ENCODE results near the gene PLXNA2. TPM values are rescaled to one million over a fixed set of nuclear protein-coding genes. Genes with fewer than 3 reads are reported as not detected.

PLXNA2 gene
- polyA plus RNA-seq, 3 donors, result 11.6 to 12.7 (median 12.3) TPM

DNA sequence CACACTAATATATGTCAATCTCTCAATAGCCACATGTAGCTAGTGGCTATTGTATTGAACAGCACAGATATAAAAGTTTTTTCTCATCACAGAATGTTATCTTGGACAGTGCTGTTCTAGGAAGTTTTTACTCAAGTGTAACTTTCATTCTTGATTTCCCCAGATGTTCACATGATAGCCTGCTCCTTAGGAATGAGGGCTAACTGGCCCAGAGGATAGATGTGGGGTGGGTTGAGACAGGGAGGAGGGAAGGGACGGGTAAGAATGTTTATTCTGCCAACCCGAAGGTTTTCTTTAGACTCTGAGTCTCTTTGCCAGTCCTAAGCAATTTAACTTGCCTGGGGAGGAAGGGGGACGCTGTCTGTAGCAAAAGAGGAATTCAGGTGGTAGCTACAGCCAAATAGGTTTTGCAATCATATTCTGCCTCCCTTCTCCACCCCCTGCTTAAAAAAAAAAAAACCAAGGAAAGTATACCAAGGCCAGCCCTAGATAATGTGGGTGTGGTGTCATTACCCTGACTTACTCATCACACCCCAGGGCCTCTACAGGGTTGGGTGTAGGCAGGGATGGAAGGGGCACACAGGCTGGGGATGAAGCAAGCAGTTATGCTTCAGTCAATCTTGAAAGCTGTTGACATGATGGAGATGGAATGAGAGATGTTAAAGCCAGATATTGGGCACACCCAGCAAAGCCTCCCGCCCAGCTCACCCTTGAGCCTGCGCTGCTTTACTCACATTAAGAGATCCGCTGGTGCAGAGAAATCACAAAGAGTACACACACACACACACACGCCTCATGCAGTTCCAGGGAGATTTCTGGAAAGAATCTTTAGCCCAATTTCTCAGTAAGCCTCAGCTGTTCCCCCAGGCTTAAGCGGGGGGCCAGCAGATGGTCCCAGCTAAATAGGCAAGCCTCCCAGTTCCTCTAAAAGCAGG, 59.9 kb downstream of the PLXNA2 start:
- DNase-seq (ENCODE audit: low read depth in 3 of 3, low spot score in 2 of 3), result no peak

DNA sequence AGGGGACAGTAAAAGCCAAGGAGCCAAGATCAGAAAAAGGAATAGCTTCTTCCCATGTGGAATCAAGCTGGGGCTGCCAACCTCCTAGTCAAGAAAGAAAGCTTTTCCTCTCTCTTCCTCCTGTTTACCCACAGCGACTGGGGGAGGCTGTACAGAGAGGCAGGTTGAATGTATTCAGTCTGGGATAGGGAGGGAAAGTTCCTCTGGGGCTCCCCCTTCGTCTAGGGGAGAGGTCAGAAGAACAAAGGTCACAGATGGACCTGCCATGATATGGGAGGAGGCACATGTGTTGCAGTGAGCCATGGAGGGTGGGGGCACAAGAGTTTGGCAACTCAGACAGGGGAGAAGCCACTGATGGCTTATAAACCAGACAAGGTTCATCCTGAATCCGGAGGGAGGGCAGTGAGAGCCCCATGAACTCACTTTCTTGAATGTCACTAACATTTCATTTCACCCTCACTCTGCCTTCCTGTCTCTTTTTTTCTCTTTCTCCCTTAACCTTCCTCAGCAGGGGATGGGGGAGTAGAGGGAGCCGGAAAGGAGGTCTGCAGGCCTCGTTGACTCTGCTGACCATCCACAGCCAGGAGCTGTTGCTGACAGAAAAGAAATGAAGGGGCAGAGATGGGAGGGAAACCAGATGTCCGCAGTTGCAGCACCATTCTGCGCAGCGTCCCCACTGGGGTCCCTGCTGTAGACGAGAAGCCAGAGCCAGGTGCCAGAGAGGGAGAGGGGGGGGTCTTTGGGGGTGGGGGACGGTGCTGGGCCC, 61.1 kb downstream of the PLXNA2 start:
- no peak for DNase-seq (ENCODE audit: low read depth in 3 of 3, low spot score in 2 of 3)

DNA sequence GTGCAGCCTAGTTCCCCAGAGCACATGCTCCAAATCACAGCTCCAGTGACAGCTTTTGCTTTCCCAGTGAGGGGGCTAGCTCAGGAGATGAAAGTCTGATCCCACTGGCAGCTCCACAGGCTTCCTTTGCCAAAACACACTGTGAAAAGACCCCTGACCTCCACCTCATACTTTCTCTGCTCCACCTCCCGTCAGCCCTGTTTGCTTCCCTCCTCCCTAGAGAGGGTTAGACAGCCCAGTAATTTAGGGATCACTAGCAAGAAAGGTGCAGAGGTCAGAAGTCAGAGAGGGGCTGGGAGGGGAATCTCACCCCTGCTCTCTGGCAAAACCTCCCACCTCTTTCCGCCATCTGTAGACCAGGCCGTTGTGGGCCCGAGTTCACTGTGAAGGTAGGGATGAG, 62.8 kb downstream of the PLXNA2 start:
- no peak for DNase-seq (ENCODE audit: low read depth in 3 of 3, low spot score in 2 of 3)

DNA sequence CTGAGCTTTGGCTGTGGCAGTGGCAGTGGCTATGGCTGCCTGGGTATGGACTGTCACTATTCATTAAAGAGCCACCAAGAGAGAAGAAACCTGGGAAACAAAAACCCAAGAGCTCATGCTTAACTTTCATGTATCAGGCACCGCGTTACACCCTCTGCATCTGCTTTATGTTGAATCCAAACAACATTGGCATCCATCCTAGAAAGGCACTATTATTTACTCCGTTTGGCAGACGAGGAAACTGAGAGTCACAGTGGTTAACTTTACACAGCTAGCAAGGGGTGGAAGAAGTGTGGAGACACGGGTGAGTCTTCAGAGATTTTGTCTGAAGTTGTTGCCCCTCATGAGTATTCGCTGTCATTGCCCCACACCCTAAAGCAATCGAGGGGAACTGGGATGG, 63.8 kb downstream of the PLXNA2 start:
- no peak for DNase-seq (ENCODE audit: low read depth in 3 of 3, low spot score in 2 of 3)

DNA sequence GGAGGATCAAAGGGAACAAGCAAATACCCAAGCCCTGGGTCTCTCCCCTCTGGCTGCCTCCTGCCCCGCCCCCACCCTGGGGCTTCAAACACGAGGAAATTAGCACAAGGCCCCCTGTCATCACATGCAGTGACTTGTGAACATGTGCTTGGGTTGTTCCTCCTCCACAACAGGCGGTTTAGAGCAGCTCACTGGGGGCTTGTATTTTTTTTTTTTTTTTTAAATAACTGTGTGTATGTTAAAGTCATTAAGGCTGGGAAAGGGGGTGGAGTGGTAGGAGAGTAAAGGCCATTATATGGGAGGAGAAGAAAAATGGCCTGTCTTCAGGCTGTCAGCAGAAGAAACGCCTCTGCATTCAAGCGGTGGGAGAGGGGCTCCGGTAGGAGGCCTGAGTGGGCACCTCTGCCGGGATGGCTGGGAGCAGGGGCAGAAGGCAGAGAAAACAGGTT, 64.2 kb downstream of the PLXNA2 start:
- DNase-seq (ENCODE audit: low read depth in 3 of 3, low spot score in 2 of 3), result no peak

DNA sequence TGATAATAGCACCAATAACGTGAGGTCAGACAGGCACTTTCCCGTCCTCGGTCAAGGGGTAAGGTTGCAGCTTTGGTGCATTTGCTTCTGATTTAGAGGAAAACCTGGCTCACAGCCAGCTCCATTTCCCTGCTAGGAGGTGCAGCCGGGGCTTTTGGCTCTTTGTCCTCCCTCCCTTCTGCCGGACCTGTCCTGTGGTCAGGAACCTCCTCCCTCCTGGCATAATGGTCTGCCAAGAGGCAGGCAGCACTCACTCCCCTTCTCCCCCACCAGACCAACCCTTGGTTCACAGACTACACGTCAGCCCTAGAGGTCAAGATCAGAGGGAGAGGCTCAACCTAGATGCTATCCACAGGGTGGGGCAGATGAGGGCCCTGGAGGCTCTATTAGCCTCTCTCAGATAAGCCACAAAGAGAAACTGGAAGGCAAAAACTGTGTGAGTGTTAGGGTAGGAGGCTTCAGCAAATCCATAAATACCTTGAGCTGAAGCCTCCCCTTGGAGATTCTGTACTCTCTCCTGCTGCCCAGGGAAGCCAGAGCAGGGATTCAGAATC, 64.8 kb downstream of the PLXNA2 start:
- no peak for DNase-seq (ENCODE audit: low read depth in 3 of 3, low spot score in 2 of 3)

DNA sequence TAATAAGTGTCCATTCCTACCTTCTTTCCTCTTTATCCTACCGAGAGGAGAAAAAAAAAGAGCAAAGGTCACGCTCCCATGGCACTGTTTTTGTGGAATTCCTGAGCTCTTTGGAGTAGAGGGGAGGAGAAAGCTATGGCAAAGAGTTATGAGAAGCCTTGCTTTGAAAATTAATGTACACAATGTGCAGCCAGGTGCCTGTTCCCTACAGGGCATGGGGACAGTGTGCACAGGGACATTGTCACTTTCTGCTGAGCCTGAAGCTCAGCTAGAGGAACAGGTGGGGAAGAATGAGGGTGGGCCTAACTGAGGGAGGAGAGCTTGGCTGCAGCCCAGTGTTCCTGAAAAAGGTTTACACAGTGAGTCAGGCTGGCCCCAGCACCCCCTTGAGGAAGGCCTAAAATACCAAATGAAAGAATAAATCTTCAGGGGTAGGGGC, 66.1 kb downstream of the PLXNA2 start:
- no peak for DNase-seq (ENCODE audit: low read depth in 3 of 3, low spot score in 2 of 3)

DNA sequence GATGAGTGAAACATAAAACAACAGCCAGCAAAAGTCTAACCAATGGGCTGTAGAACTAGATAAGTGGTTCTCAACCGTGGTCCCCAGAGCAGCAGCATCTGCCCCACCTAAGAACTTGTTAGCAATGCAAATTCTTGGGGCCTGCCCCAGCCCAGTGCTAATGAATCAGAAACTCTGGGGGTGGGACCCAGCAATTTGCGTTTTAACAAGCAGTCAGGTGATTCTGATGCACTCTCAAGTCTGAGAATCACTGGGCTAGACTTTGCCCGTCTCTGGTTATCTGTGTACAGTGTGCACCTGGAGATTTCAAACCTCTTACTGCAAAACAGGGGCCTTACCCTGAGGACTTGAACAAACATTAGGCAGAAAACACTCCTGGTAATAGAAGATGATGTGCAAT, 66.5 kb downstream of the PLXNA2 start:
- no peak for DNase-seq (ENCODE audit: low read depth in 3 of 3, low spot score in 2 of 3)

DNA sequence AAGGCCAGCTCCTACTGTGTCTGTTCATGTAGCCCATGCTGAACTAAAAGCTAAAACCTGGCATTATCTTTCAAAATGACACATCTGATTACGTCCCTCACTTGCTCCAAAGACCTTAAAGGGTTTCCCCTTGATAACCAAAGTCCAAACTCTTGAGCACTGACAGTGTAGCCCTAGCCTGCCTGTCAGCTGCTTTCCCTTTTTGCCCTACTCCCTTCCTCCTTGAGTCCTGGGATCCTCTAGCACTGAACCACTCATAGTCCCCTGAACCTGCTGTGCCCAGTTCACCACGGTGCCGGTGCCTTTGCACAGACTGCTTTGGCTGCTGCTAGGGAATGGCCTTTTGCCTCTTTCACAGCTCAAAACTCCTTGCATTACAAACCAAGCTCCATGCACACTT, 67.5 kb downstream of the PLXNA2 start:
- DNase-seq (ENCODE audit: low read depth in 3 of 3, low spot score in 2 of 3), result no peak

DNA sequence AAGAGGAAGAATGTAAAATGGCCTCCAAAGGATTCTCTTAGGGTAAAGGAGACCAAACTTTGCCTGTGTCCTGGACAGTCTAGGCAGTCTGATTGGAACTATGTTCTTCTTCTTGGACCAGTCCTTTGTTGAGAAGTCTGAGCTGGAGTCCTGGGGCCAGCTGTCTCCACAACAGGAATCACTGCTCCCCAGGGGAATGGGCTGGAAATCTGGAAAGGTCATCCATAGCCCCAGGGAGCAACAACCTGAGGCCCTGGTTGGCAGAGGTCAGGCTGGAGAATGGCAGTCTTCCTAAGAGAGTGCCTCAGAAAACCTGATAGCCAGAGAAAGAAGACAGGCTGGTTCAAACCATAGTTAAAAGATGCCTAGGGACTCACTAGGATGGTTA, 68.7 kb downstream of the PLXNA2 start:
- no peak for DNase-seq (ENCODE audit: low read depth in 3 of 3, low spot score in 2 of 3)

DNA sequence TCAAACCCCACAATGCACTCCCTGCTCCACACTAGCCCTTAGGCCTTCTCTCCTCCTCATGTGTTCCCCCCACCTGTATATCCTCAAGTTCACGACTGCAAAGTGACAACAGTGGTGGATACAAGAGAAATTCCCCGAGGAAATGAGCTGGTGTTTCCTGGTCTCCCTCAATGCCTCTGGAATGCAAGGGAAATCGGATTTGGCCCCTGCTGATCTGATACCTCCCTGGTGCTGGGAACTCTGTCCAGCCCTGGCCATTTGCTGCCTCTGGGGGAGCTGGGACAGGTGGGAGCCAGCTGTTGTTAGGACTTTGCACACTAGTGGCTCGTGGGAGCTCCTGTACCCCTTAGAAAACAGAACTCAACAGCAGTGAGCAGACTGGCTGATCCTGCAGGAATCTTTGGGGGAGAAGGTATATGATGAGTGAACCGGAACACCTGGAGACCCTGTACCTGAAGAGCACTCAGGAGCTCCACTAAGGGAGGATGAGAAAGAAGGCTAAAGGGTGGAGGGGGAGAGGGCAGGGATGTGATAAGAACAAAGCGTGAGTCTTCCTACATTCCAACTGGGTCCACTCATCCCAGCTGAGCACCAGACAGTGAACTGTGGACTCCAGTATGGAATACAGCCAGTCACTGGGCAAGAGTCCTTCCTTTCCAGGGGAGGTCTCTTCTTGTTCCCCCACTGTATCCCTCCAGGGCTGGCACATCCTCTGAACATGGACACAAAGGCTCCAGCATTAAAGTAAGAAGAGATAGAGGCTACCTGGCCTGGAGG, 69.3 kb downstream of the PLXNA2 start:
- no peak for DNase-seq (ENCODE audit: low read depth in 3 of 3, low spot score in 2 of 3)

DNA sequence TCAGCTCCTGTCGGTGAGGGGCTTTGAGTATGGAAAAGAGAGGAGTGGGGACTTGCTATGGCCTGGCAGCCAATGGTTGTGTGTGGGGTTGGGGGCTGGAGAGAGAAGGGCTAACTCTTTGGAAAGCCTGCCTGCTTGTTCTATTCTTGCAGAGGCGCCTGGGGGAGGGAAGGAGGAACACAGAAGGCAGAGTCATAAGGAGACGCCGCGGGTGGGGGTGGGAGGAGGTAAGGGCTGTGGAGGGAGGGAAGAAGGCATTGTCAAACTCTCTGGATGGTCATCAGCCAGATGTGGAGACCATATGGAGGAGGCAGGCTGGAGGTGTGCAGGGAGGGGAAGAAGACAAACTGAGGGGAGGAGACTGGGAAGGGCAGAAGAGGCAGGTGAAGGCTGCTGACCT, 70.0 kb downstream of the PLXNA2 start:
- no peak for DNase-seq (ENCODE audit: low read depth in 3 of 3, low spot score in 2 of 3)

DNA sequence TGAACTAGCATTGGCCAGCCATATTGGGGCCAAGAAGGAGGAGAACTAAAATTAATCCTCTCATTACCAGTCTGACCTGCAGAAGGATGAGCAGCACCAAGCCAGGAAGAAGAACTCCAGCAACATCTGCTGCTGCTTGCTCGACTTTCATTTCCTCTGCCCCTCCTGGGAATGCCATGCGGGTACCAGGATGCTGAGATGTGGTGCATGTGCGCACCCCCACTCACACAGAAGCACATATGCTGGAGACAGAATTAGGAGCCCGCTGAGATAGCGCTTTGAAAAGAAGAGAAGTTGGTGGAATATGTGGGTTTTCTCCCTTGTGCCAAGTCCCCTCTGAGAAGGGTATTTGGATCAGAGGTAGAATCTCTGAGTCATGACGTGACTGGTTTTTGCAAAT, 70.4 kb downstream of the PLXNA2 start:
- DNase-seq (ENCODE audit: low read depth in 3 of 3, low spot score in 2 of 3), result no peak

DNA sequence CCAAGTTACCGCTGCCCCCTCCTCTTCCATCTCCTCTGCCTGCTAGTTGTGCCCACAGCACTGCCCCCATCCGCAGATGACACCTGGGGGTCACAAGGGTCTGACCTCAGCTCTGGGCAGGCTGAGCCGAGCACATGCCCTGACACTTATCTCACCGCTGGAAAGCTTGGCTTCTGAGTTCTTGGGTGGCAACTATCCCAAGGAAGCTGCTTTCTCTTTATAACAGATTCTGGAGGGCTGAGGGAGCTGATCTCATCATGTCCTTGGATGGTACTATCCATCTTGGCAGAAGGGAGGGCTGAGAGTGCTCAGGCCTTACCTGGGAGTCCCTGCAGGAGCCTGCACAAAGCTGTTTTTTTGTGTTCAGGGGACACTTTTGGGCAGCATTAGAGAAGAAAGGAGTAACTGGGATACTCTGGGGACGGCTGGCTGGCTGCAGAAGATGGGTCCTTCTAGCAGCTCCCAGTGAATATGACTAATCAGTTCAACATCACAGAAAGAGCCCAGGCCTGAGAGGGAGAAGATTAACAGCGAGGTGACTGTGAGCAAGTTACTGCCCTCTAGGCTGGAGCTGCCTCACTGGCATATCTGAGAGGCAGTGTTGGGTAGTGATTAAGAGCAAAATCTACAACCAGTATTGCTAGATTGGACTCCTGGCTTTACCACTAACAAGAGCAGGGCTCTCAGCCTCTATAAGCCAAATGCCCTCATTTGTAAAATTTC, 71.6 kb downstream of the PLXNA2 start:
- no peak for DNase-seq (ENCODE audit: low read depth in 3 of 3, low spot score in 2 of 3)

DNA sequence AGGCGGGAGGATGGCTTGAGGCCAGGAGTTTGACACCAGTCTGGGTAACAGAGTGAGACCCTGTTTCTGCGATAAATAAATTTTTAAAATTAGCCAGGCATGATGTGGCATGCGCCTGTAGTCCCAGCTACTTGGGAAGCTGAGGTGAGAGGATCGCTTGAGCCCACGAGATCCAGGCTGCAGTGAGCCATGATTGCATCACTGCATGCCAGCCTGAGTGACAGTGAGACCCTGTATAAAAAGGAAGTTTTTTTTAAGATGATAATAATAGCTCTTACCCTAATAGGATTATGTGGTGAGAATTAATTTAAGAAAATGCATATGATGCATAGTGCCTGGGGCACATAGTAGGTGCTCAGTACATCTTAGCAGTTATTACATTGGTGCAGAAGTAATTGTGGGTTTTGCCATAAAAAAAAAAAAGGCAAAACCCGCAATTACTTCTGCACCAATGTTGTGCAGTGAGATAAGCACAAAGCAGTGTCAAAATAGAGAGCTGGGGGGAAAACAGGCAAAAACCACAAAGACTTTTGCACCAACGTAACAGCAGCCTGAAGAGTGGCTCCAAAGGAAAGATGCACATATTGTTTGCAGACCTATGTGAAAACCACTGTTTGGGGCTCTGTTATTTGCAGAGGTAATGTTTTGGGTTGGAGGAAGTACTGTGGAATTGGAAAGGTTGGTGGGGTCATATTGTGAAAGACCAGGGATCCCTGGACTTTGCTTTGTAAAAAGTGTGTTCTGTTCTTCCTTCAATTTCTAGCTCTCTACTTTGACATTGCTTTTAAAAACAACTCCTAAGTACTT, 72.4 kb downstream of the PLXNA2 start:
- no peak for DNase-seq (ENCODE audit: low read depth in 3 of 3, low spot score in 2 of 3)

DNA sequence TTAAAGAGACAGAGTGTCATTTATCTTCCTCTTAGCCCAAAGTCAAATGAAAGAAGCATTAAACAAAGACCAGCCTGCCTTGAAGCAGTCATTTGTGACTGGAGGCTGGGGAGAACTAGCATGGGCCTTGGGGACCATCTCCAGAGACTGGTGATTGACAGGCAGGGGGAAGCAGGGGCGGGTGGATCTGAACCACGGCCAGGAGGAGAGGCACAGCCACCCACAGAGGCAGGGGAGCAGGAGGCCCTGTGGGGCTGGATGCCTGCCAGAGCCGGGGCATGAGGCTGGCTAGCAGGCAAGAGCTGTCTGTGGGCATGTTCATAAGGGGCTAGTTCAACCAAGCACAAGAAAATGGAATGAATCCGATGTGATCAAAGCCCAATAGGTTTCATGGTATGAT, 73.9 kb downstream of the PLXNA2 start:
- no peak for DNase-seq (ENCODE audit: low read depth in 3 of 3, low spot score in 2 of 3)

DNA sequence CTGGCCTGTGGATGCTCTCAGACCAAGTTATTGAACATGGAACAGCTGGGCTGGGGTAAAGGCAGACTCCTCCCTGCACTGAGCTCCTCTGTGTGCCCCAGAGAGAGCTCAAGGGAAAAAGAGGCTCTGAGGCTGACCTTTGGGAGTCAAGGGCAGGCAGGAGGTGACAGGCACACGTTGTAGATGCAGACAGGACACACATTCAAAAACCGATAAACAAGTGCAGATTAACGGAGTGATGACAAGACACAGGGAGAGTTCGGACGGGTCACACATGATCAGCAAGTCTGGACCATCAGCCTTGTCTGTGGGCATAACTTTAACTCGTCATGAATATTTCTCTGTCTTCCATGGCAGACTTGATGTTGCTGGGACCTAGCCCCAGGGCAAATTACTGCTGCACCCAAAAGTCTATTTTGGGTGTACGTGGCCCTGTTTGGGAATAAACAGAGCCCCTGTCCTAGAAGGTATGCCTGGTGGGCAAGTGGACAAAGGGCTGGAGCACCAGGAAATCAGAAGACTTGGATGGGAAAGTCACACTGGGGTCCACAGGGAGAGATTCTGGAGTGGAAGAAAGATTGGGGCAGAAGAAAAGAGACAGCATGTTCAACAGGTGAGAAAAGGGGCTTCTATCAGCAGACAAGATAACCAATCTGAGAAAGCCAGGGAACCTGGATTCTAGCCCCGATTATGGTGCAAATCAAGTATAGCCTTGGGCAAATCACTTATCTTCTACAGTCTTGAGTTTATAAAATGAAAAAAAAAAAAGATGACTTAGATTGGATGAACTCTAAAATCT, 74.9 kb downstream of the PLXNA2 start:
- no peak for DNase-seq (ENCODE audit: low read depth in 3 of 3, low spot score in 2 of 3)

DNA sequence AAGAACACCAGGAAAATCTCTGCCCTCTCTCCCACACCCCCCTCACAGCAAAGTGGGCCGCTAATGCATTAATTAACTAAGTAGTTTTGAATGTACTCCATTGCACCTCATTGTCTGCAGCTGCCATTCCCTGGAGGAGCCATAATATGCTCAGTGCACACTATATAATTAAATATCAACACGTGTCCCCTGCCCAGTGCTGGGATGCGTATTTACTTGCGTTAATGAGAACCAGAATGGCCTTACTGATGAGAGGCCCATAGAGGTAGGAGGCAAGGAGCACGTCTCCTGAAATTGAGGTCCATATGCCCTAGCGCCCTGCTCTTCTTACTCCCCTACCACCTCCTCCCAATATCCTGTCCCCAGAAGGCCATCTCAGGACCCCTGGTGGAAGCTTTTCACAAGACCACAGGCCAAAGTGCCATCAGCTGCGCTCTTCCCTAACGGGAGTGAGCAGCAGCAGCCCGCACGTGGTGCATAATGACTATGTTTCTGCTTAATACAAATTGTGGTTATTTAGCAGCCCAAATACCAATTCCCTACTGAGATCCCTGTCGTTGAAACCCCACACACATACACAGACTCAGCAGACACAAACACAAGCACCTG, 76.8 kb downstream of the PLXNA2 start:
- no peak for DNase-seq (ENCODE audit: low read depth in 3 of 3, low spot score in 2 of 3)
